ENCODE measurements around the gene SGMS1. TPM values are rescaled to one million over a fixed set of nuclear protein-coding genes. Genes with fewer than 3 reads are reported as not detected.
"Not testable (repeated sequence)": the region's sequence is repeated elsewhere in the genome, so short reads cannot be mapped to it uniquely, and the experiment has no call there.

SGMS1 gene
- total RNA-seq, 2 experiments from 2014 or later, result 9.8 to 11.3 TPM

DNA sequence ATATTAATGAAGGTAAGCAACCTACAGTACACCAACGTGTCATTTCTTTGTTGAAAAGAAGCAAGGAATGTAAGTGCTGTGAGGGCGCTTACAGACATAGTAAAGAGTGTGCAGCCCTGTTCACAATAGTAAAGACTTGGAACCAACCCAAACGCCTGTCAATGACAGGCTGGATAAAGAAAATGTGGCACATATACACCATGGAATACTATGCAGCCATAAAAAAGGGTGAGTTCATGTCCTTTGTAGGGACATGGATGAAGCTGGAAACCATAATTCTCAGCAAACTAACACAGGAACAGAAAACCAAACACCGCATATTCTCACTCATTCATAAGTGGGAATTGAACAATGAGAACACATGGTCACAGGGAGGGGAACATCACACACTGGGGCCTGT is 55.0 kb downstream of the SGMS1 start:
- H3K27me3 Mint-ChIP-seq, H3K27ac Mint-ChIP-seq, H3K4me3 Mint-ChIP-seq, DNase-seq, H3K9me3 Mint-ChIP-seq: not testable (repeated sequence)
- Mint-ChIP-seq H3K36me3 (peaks cover 17% of the 10 kb centered on the region), H3K4me1 (peaks cover 16% of the 10 kb centered on the region)

DNA sequence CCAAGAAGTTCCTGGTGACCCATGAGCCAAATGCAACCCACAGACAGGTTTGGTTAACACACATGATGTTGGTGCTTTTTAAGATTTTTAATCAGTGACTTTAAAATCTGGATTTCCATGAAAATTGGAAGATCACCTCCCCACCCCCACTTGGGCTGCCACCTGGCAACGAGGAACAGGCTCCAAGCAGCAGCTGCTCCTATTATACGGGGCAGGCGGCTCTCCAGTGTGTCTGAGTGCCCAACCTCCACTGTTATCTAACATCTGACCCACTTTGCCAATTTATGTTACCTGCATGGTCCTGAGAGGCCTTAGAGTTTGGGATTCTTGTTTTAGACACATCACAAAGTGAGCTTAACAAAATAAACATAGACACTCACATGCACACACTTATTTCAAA is 56.4 kb downstream of the SGMS1 start:
- no peak for DNase-seq
- no peak overlapping the region for H3K27ac Mint-ChIP-seq
- H3K36me3 Mint-ChIP-seq, result peaks cover 12% of the 10 kb centered on the region
- no peaks in the 10 kb centered on the region for H3K9me3 Mint-ChIP-seq
- H3K4me3 Mint-ChIP-seq, result no peak overlapping the region
- H3K4me1 Mint-ChIP-seq, result peaks cover 9% of the 10 kb centered on the region
- no peaks in the 10 kb centered on the region for H3K27me3 Mint-ChIP-seq

DNA sequence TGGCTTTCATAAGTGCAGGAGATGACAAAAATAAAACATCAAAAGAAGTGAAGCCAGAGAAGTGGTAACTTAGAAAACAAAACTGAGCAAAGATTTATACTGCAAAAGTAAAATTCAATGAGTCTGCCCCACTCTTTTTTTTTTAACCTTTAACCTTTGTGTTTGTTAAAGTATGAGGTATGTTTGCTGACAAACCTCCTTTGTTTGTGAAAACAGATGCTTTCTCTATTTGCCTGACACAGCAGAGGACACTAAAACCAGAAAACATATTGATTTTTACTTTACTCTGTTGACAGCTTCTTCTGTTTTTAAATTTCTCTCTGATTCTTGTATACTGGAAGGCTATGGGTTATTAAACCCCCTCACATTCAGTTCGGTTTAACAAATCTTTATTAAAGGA is 57.6 kb downstream of the SGMS1 start:
- no peak for DNase-seq
- H3K4me1 Mint-ChIP-seq, result peaks cover 7% of the 10 kb centered on the region
- no peak overlapping the region for H3K27ac Mint-ChIP-seq
- no peak overlapping the region for H3K4me3 Mint-ChIP-seq
- H3K9me3 Mint-ChIP-seq, result no peaks in the 10 kb centered on the region
- no peaks in the 10 kb centered on the region for H3K27me3 Mint-ChIP-seq
- H3K36me3 Mint-ChIP-seq, result peaks cover 12% of the 10 kb centered on the region

DNA sequence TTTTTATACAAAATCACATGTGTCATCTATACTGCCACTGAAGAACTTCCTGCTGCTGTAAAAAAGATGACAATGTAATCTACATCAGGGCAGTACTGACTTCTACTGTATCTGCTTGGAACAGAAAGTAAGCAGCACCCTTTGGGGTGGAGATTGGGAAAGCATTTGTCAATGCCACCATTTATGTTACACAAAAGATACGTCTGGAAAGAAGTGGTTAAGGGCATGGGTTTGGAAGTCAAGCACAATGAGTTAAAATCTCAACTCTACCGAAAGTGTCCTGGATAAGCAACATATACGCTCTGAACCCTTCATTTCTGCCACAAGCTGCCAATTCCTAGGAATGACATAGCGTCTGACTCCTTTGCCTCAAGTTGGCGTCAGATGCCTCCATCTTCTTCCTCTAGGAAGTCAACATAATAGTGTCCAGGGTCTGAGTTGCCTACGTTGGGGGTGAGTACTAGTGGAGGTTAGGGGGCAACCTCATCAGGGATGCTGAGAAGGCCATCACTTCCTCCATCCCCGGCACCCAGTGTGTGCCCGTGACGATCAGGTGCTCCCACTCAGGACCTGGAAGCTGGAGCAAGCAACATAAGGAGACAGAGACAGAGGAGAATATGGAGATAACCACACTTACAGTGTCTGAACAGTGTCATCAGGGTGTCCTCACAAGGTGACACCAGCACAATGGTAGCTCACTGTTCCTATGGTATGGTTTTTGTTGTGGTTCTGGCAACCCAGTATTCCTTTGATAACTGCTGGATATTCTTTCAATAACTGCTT is 58.3 kb downstream of the SGMS1 start:
- H3K9me3 Mint-ChIP-seq, result no peaks in the 10 kb centered on the region
- H3K27ac Mint-ChIP-seq, result no peak overlapping the region
- H3K4me1 Mint-ChIP-seq, result peaks cover 7% of the 10 kb centered on the region
- H3K4me3 Mint-ChIP-seq, result no peak overlapping the region
- no peak for DNase-seq
- peaks cover 12% of the 10 kb centered on the region for H3K36me3 Mint-ChIP-seq
- H3K27me3 Mint-ChIP-seq, result no peaks in the 10 kb centered on the region

DNA sequence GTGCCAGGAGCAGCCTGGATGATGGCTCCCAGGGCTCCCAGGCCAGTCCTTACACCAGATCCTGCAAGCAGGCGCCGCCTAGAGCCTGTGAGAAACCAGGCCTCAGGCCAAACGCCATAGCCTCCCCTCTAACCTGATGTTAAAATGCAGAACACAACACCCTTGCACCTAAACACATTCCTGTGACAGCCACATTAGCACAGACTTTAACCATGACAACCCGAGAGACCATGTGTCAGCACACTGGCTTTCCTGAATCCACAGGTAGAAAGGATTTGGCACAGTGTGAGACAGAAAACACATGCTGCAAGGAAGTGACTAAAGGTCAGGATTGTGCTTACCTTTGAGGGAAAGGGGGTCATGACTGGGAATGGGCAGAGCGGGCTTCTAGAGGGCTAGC is 59.9 kb downstream of the SGMS1 start:
- Mint-ChIP-seq H3K36me3 (peaks cover 5% of the 10 kb centered on the region), H3K4me1 (peaks cover 11% of the 10 kb centered on the region), H3K27me3 (no peaks in the 10 kb centered on the region), H3K4me3 (no peak overlapping the region), H3K9me3 (no peaks in the 10 kb centered on the region), H3K27ac (no peak overlapping the region)
- no peak for DNase-seq

DNA sequence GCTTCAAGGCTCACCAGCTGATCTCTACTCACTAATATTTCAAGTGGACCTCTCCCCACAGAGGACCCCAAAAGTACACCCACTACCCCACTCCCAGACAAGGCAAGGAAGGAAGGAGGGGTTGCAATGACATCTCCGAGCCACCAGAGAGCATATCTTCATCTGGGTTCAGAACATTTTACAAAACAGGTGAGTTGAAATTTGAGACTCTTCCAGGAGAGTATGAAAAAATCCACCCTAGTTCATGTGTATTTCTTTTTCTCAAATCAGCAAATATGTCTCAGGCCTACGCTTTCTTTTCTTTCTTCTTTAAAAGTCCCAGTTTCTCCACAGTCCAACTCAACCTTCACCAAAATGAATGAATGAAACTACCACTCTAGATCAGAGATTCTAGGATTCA is 61.9 kb downstream of the SGMS1 start:
- no peak for DNase-seq
- Mint-ChIP-seq H3K36me3 (no peaks in the 10 kb centered on the region), H3K4me1 (peaks cover 11% of the 10 kb centered on the region), H3K27ac (no peak overlapping the region), H3K4me3 (no peak overlapping the region), H3K9me3 (no peaks in the 10 kb centered on the region), H3K27me3 (no peaks in the 10 kb centered on the region)

DNA sequence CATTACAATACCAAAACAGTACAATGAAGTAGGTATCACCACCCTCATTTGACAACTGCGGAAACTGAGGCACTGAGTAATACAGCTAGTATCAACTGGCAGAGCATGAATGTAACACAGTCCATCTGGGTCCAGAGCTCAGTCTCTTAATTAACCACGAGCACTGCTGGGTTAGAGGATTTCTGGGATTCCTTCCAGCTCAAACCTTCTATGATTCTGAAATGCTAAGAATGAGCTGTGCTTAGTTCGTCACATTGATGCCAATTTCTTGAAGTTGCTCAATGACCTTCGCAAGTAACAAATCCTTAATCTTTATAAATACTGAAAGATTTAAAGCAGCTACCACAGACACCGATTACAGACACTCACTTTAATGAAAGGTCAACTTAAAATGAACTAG is 62.5 kb downstream of the SGMS1 start:
- no peaks in the 10 kb centered on the region for H3K36me3 Mint-ChIP-seq
- H3K27ac Mint-ChIP-seq, result no peak overlapping the region
- no peak overlapping the region for H3K4me3 Mint-ChIP-seq
- H3K27me3 Mint-ChIP-seq, result no peaks in the 10 kb centered on the region
- peaks cover 14% of the 10 kb centered on the region for H3K4me1 Mint-ChIP-seq
- DNase-seq, result no peak
- H3K9me3 Mint-ChIP-seq, result no peaks in the 10 kb centered on the region

DNA sequence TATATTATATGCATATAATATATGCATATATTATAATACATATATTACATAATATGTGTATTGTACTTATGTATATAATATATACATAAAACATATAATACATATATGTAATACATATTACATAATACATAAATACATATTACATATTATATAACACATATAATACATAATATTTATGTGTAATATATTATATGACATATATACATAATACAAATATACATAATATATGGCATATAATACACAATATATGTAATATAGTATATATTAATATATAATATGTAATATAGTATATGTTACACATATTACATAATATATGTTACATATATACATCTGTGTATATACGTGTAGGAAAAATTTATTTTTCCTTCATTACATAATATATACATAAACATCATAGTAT is 63.4 kb downstream of the SGMS1 start:
- Mint-ChIP-seq H3K4me1 (peaks cover 18% of the 10 kb centered on the region), H3K4me3 (no peak overlapping the region), H3K36me3 (no peaks in the 10 kb centered on the region), H3K27ac (no peak overlapping the region), H3K9me3 (no peaks in the 10 kb centered on the region), H3K27me3 (no peaks in the 10 kb centered on the region)
- no peak for DNase-seq

DNA sequence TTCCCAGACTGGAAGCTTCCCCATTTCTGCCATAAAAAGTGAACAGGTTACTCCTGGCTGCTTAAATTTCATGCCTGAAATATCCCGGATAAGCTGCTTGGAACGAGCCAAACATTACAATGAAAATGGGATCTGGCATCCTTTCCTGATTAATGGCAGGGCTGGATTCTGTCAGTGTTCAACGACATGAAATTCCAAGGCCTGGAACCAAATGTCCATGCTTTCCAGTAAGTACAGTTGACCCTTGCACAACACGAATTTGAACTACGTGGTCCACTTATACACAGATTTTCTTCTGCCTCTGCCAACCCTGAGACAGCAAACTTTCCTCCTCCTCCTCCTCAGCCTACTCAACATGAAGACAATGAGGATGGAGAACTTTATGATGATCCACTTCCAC is 65.4 kb downstream of the SGMS1 start:
- no peak overlapping the region for H3K27ac Mint-ChIP-seq
- no peaks in the 10 kb centered on the region for H3K36me3 Mint-ChIP-seq
- H3K4me3 Mint-ChIP-seq, result no peak overlapping the region
- H3K4me1 Mint-ChIP-seq, result peaks cover 23% of the 10 kb centered on the region
- DNase-seq, result no peak
- no peaks in the 10 kb centered on the region for H3K9me3 Mint-ChIP-seq
- no peaks in the 10 kb centered on the region for H3K27me3 Mint-ChIP-seq

DNA sequence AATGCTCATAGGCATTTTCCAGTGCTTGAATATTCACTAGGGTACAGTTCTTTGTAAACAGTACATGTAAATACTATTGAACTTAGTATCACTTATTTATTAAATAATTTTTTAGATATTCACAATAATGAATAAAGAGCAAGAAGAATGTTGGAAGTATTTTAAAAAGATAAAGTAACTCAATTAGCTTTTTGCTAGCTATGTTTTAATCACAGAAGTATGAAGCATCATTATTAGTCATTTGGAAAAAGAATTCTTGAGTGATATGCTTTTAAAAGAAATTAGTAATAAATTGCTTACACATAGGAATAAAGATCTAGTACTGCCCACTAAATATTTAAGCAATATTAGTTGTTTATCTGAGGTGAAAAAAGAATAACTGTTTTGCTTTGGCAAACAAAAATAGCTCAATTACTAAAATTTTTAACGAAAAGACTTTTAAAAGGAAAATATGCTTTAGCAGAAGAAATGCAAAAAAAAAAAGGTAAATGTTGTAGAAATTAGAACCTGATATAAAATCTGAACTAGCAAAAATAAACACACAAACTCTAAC is 66.5 kb downstream of the SGMS1 start:
- no peaks in the 10 kb centered on the region for H3K27me3 Mint-ChIP-seq
- no peak overlapping the region for H3K4me3 Mint-ChIP-seq
- H3K9me3 Mint-ChIP-seq, result no peaks in the 10 kb centered on the region
- no peak for DNase-seq
- H3K27ac Mint-ChIP-seq, result no peak overlapping the region
- peaks cover 31% of the 10 kb centered on the region for H3K4me1 Mint-ChIP-seq
- no peaks in the 10 kb centered on the region for H3K36me3 Mint-ChIP-seq

DNA sequence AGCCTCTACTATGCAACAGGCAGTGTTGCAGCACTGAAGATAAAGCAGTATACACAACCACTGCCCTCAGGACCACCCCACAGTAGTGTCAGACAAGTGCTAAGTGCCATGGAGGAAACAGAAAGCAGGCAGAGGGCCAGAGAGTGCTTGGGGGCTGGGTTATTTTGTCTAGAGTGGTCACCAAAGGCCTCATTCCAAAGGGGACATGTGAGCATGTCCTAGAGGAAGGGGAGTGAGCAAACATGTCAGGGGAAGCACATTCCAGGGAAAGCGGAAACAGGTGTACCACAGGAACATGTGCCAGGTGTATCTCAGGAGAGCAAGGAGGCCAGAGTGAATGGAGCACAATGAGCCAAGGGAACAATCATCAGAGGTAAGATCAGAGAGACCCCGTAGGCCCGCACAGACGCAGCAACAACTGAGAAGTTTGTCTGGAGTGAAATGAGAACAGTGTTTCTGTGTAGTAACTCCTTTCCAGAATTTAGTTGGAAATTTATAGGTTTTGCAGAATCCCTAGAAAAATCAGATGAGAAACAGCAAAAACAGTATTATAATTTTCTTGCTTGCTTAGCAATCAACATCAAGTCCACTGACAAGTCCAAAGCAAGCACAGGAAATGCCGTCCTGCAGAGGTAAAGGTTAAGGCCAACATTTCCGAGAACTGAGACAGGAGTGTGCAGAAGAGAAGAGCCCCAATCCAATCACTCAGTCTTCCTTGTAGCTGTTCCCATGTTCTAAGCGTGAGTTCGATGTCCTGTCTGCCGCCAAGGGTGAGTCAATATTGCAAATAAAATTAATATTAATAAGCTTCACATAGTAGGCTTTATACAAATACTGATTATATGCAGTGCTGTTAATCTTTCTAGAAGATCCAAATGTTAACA is 67.3 kb downstream of the SGMS1 start:
- Mint-ChIP-seq H3K4me3 (no peak overlapping the region), H3K9me3 (no peaks in the 10 kb centered on the region)

DNA sequence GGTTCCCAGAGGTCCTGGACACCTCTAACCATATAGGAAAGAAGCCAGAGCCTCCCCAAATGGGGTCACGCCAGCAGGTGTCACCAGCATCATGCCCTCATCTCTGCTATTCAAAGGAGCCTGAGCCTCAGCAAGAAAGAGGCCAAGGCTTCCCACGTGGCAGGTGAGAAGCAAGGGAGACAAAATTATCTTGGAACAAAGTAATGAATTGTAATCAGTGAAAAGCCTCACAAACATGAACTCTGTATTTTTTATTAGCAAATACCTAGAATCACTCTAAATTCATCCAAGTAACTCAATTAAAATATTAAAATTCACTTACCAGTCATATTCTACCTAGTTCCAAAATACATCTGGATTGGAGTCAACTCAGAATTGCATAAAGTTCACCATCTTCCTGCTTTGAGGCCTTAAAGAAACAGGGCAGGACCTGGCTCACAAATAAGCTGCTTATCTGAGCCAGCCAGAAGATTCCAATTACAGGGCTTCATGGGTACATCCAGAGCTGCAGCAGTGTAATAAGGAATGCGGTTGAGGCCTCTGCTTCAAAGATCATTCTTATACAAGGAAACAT is 68.7 kb downstream of the SGMS1 start:
- Mint-ChIP-seq H3K27ac (no peak overlapping the region), H3K27me3 (no peaks in the 10 kb centered on the region), H3K4me3 (no peak overlapping the region), H3K9me3 (no peaks in the 10 kb centered on the region), H3K4me1 (peaks cover 31% of the 10 kb centered on the region), H3K36me3 (peaks cover 4% of the 10 kb centered on the region)
- no peak for DNase-seq

More for the DNA sequence above, 67.3 kb downstream of the SGMS1 start:
- H3K4me1 Mint-ChIP-seq, result peaks cover 27% of the 10 kb centered on the region
- H3K36me3 Mint-ChIP-seq, result no peaks in the 10 kb centered on the region
- no peaks in the 10 kb centered on the region for H3K27me3 Mint-ChIP-seq
- DNase-seq, result no peak
- H3K27ac Mint-ChIP-seq, result no peak overlapping the region

DNA sequence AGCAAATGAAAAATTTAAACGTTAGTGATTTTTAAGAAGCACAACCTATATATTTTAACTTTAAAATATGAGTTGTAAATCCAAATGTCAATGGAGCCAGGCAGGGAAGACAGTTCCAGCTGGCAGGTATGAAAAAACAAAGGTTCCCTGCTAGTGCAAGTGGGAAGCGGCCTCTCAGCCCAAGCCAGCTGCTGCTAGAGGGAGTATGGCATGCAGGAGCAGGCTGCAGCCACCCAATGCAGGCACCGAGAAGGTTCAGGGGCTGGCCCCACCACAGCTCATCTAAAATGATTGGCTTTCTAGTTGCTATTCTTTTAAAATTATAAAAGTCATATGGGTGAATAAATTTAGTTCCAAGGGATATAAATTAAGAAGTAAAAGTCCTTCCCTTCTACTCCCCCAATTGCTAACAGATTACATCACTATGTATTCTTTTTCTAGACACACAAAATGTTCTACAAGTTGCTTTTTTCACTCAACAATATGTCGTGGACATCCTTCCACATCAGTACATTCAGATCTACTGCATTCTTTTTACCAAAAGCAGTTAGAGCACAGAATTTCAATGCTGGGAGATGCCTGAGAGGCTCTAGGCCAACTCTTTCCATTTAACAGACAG is 69.3 kb downstream of the SGMS1 start:
- H3K27me3 Mint-ChIP-seq, result no peaks in the 10 kb centered on the region
- no peak for DNase-seq
- peaks cover 31% of the 10 kb centered on the region for H3K4me1 Mint-ChIP-seq
- H3K9me3 Mint-ChIP-seq, result no peaks in the 10 kb centered on the region
- H3K36me3 Mint-ChIP-seq, result peaks cover 8% of the 10 kb centered on the region
- H3K4me3 Mint-ChIP-seq, result no peak overlapping the region
- no peak overlapping the region for H3K27ac Mint-ChIP-seq

DNA sequence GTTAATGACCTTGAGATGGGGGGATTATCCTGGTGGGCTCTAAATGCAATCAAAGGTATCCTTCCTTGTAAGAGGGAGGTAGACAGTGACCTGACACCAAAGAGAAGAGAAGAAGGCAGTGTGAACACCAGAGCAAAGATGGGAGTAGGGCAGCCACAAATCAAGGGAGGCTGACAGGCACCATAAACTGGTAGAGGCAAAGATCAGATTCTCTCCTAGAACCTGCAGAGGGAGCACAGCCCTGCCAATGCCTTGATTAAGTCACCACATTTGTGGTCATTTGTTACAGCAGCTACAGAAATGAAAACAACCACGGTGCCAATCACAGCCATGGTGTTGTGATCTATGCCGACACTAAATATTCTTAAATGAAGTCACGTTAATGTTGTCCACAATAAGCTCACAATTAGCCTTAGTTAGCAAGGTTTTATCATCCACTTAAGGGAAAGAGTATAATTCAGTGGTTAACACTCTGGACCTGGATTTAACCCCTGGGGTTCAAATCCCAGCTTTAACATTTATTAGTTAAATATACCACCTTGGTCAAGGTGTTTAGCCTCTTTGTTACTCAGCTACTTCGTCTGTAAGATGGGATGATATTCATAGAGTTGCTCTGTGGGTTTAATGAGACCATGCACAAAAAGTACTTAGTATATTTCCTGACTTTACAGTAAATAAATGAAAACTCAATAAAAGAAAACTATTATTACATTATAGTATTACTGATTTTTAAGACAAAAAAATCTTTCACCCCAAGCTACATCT is 70.8 kb downstream of the SGMS1 start:
- Mint-ChIP-seq H3K36me3 (peaks cover 12% of the 10 kb centered on the region), H3K4me1 (peaks cover 42% of the 10 kb centered on the region), H3K4me3 (no peak overlapping the region), H3K27me3 (no peaks in the 10 kb centered on the region), H3K27ac (no peak overlapping the region), H3K9me3 (peaks cover 7% of the 10 kb centered on the region)
- DNase-seq, result no peak
